ENCODE results near the gene CCDC85C.
A peak's percentile ranks its signal among the peaks of the same experiment; 100 is the strongest.

Gene CCDC85C

DNA sequence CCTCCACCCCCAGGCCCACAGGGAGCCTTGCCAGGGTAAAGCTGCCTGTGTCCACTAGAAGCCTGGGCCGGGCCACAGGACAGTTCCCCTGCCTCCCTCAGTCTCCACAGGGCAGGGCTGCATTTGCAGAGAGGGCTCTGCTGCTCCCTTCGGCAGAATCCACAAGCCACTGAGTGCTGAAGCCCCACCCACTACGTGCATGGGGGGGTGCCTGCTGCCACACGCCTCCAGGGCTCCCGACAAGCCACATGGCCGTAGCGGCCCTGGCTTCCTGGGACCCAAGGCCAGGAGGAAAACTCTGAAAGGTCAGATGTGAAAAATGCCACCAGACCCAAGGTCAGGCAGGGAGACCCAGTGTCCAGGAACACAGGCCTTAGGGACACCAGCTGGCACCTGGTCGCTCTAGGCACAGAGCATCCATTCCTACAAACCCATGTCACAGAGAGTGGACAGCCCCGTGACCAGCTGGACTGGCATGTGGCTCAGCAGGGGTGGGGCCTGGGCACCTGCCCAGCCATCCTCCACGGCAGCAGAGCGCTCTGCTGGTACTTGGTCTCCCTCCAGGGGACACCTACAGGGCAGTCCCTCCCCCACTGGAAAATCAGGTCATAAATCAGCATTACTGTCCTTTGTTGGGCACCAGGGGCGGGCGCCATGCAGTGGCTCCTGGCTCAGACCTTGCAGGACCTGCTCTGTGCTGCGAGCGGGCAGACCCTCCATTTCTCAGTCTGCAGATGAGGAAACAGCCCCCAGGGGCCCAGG is 42.9 kb downstream of the CCDC85C start:
- DNase-seq = peak in 1 of 56 donors; percentile 28

DNA sequence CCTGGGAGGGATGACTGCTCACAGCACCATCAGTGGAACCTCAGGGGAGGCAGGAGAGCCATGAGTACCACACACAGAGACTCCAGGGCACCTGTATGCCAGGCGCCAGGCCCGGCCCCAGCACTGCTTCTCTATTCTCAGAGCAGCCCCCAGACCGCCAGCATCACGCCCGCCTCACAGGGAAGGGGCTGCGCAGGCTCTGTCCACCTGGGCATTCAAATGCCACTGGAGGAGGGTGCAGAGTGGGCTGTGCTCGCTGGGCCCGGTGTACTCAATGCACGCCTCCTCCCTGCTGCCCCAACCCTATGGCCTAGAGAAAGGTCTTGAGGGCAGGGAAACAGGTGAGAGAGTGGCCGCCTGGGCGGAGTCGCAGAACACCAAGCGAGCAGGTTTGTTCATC is 43.6 kb downstream of the CCDC85C start:
- no peak for DNase-seq

DNA sequence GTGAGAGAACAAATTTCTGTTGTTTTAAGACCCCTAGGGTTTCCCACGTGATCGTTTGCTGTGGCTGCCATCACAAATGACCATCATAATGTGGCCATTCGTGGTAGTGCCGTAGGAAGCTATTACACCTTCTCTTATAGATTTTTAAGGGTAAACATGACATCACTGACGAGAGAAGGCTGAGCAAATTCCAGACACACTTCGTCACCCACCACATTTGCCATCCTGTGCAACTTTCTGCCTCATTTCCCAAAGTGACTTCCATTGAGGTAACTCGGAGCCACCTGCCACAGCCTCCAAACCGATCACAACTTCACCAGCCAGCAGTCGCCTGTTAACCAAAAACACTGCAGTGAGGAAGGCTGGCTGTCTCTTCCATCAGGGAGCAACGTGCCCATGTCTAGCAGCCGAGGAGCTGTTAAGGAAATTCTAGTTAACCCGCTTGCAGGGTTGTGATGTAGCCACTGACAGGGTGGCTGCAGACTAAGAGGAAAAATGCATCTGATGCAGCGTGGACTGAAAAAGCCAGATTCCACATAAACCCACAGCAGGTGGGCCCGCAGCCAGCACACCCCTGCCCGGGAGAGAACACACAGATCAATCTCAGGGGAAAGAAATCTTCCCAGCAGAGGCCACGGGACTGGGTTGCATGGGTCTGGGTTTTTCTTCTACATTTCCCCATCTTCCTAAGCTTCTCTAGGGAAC is 44.6 kb downstream of the CCDC85C start:
- DNase-seq = no peak

DNA sequence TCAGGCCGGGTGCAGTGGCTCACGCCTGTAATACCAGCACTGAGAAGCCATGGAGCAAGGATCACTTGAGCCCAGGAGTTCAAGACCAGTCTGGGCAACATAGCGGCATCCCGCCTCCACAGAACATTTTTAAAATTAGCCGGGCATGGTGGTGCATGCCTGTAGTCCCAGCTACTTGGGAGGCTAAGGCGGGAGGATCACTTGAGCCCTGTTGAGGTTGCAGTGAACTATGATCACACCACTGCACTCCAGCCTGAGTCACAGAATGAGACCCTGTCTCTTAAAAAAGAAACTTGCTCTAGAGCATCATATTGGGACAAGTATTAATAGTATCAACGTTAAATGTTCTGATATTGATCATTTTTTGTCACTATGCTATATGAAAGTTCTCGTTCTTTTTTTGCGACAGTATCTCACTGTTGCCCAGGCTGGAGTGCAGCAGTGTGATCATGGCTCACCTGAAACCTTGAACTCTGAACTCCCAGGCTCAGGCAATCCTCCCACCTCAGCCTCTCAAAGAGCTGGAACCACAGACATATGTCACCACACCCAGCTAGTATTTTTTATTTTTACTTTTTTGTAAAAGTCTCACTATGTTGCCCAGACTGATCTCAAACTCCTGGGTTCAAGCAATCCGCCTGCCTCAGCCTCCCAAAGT is 47.7 kb downstream of the CCDC85C start:
- no peak for DNase-seq

DNA sequence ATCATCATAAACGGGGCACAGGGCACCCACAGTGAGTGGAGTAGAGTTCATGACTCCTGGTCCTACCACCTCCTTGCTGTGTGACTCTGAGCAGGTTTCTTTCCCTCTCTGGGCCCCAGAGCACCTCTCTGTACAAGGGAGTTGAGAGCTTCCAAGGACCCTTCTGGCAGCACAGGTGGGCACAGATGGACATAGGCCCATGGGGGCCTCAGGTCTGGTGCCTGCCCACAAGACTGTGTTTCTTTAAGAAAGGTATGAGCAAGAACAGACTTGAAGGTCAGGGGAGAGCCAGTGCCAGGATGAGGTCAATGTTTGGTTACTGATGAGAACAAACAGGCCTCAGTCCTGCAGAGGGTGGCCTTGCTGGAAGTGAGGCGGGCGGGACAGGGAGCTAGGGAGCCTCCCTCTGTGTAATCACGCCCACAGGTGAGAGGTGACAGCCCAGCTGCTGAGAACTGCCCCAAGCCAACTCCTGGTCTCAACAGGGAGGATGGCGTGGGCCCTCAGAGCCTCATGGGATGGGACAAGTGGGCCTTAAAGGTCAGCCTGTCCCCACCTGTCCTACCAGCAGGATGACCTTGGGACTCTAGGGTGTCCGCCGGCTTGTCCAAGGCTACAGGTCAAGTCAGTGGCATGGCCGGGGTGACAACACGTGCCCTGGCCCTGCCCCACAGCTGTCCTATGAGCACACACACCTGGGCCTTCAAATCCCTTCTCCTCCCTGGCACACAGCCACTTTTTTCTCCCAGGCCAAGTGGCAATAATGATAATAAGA is 49.1 kb downstream of the CCDC85C start:
- DNase-seq = no peak

DNA sequence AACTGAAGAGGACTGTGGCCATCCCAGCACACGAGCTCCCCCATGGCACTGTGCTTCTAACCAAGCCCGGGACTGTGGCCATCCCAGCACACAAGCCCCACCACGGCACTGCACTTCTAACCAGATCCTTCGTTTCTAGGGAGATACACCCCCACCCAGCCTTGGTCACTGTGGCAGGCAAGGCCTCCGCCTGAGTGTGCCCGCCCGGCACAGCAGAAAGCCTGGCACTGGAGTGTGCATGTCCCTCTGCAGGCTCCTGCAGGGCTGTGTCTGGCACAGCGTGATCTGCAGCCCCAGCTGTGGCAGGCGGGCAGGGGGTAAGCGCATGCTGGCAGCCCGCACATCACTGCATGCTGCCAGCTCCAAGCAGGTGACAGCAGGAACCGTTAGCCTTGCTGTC is 49.8 kb downstream of the CCDC85C start:
- peak in 24 of 56 donors; percentile 19 to 72 (median 35) for DNase-seq

DNA sequence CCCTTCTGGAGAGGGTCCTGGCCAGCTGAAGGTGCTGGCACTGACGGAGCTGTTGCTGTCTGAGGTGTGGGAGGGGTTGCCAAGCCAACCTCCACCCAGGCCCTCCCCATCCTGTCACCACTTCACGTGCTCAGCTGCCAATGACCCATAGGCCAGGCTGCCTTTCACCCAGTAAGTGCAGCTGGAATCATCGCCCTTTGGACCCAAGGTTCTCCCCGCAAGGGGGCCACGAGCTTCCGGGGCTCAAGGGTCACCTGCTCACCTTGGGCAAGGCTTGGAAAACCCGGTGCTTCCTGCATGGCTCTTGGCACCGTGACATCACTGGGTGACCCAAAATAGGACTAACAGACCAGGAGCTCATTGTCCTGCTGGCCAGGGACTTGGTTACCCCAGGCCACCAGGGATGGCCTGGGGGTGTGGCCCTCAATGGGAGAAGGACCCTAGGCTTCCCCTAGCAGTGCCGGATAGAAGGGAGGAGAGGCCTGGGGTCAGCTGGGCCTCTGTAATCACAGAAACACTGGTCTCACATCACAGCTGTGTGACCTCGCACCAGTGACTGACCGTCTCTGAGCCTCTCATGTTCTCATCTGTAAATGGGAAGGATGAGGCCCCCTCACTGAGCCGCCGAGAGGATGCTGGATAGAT is 51.3 kb downstream of the CCDC85C start:
- no peak for DNase-seq

DNA sequence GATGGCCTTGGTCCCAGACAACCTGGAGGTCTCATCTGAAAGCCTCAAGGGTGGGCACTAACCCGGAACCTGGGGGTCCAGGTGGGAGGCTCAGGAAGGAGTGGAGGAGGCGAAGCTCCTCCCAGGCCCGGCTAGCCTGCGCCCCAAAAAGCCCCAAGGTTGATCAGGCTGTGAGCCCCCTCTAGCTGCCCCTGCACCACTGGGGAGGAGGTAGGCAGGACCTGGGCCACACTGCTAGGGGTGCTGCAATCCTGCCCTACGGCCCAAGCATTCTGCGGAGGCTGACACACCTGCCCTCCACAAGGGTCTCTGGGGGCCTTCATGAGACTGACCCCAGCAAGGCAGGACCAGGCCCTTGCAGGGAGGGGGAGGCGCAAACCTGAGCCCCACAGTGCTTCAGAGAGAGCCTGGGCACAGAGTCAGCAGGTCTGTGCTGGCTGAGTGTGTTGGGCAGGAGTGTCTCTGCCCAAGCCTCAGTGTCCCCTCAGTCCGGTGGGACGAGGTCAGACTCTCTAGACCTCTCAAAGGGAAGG is 51.9 kb downstream of the CCDC85C start:
- no peak for DNase-seq

DNA sequence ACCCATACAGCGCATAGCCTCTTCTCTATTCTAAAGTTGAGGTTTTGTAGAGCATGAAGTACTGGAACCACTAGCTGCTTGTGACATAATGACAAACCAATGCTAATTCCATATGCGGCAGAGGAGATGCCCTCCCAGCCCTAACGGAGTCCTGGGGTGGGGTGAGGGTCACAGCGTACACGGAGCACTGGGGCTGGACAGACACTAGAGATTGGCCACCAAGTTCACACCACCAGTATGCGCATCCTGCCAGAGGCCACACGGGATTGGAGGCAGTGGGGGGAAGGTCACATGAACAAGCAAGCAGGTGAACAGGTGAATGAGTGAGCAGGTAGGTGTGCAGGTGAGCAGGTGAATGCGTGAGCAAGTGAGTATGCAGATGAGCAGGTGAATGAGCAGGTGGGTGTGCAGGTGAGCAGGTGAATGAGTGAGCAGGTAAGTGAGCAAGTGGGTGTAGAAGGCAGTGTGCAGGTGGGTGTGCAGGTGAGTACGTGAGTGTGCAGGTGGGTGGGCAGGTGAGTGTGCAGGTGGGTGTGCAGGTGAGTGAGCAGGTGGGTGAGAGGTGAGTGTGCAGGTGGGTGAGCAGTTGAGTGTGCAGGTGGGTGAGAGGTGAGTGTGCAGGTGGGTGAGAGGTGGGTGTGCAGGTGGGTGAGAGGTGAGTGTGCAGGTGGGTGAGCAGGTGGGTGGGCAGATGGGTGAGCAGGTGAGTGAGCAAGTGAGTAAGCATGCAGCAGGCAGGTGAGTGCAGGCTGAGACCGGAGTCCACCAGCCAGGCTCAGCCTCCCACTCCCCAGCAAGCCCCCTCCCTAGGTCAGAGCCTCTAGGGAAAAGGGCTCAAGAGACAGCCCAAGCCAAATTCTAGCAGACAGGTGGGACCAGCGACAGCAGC is 52.7 kb downstream of the CCDC85C start:
- no peak for DNase-seq

DNA sequence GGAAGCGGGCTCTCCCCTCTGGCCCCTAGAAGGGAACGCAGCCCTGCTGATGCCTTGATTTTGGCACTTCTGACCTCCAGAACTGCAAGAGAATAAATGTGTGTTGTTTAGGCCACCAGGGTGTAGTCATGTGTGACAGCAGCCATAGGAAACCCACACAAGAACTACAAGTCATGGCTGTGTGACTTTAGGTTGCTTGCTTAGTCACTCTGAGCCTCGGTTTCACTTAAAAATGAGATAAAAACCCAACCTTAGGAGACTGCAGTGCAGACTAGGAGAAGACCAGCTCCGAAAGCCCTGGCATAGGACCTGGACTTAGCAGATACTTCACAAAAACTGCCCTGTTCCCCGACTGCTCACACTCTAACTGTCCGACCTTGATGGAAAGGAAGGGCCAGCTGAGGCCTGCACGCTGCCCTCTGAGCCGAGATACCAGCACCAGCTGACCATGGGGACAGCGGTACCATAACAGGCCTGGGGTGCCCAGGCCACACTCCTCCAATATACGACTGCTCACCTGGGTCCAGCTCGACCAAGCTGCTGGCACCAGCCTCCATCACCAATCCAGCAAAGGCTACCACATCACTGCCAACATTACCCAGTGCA is 53.5 kb downstream of the CCDC85C start:
- DNase-seq = no peak

DNA sequence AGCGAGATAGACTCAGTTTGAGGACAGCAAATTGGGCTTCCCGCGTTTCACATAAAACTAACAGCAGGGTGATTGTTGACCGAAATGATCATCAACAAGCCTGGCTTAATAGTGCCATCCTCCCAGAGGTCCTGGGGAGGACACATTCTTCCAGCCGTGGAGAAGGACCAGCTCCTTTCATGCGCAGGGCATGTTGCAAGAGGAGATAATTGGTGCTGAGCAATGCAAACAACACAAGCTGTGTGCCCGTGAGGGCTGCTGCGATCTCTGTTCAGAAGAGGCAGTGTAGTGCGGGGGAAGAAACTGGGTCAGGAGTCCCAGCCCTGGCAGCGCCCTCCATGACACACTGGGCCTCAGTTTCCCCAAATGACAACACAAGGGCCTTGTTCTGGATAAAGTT is 54.3 kb downstream of the CCDC85C start:
- DNase-seq = no peak

DNA sequence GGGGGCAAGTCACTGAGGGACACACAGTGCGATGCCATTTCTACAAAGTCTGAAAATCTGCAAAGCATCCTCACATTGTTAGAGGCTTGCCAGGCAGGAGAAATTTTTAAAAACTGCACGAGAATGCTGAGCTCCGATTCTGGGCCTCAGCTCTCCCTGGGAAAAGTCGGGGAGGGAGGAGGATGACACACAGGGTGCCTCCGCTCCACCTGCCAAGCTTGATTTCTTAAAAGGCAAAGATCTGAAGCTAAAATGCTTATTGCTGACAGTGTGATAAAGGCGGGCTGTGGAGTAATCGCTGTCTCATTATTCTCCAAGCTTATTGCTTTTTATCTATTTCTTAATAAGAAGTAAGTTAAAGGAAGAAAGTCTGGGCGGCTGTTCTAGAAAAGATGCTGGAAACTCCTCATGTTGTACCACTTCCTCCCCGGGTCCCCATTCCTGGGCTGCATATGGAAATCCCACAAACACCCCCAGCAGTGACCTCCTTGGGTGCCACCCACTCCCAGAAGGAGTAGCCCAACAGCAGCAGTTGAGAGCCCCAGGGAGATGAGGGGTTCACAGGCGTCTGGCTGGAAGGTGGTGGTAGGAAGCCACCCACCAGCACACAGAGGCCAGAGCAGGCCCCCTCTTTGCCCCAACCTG is 55.0 kb downstream of the CCDC85C start:
- peak in 26 of 56 donors; percentile 13 to 76 (median 38) for DNase-seq

DNA sequence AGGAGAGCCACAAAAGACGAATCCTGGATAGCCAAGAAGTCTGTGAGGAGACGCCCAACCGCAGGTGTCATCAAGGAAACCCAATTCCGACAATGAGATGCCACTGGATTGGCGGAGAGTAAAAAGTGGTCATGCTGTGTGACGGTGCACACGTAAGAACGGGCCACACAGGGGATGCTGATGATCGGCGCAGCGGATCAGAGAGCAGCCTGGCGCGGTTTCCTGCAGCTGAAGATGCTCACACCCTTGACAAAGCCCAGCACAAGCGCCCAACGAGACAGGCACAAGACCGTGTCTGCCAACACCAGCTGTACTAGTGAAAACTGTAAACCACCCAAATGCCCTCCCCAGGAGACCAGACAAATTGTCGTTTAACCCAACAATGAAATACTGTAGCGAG is 55.8 kb downstream of the CCDC85C start:
- no peak for DNase-seq

DNA sequence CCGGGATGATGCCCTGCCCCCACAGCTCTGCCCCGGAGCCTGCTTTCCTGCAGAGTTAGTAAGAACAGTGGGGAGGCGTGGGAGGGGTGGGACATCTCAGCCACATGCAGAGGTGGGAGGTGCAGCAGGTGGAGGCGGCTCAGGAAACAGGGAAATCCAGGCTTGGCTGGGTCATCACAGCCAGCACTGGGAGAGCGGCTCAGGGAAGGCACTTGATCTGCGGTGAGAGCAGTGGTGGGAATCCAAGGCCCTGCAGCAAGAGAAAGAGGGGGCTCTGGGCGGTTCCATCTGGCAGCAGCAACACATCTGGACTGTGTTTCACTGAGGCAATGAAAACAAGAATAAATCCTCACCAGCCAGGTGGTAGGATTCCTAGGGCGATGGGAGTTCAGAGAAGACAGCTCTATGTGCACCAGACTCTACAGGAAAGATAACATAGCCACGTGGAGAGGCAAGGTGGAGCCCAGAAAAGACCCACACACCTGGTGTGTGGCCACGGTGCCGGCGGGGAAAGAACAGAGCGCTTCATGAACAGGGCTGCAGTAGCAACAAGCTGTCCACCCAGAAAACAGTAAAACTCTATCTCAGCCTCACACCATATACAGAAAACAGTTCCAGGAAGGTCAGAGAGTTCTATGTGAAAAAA is 57.6 kb downstream of the CCDC85C start:
- DNase-seq = no peak

DNA sequence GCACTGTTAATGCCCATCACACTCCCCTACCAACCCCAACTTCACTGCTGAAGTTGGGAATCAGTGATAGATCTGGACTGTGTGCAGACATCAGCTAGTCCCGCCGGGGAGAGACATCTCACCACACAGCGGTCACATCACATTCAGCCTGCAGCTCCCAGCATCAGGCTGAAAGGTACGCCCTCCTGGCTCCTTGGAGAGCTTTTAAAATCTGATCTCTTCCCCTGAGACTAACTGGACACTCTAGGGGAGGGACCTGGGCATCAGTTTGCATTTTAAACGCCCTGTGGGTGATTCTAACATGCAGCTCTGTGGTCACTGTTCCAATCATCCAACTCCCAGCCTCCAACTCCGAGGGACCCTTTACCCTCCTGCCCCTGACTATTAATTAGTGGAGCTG is 58.4 kb downstream of the CCDC85C start:
- no peak for DNase-seq

DNA sequence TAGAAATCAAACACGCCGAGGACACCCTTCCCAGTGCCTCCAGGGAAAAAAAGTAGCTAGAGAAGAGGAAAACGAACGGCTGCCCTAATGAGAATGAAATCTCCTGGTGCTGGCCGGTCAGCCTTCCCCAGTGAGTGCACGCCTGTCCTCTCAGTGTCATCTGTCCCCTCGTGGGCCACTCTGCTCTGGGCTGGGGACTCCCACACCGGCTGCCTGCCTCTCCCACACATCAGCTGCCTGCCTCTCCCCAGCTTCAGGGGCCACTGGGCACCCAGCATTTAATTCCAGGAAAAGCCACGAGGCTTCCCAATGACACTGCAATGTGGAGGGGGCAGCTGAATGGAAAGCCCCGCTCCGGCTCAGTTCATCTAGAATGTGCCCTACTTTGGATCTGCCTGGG is 59.0 kb downstream of the CCDC85C start:
- DNase-seq = no peak

DNA sequence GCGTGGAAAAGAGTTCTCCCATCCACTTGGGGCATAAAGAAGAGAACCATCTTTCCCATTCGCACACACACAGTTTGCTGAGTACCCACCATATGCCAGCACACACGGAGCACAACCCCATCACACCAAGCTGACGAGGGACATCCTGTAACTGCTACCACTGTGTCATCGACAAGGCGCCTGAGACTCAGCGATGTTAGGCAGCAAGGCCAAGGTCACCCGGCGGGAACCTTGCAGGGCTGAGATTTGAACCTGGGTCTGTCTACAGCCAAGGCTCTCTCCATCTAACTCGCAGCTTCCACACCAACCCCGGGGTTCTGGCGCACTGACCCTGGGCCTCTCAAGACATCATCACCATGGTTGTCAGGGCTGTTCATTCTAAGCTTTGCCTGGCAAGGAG is 60.0 kb downstream of the CCDC85C start:
- DNase-seq = no peak

DNA sequence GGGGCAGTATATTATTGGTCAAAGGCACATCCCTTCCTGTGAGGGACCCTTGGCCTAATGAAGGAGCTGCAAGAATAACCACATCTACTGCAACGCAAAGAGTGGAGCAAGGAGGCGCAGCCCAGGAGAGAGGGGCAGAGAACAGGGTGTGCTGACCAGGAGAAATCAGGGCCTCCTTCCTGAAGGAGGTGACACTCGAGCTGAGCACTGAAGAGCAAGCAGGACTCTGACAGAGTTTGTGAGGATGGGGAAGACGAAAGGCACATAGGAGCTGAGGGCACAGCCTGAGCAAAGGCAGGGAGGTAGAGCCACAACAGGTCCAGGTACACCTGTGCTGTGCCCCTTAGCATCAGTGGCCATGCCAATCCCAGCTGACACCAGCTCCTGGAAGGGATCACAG is 60.6 kb downstream of the CCDC85C start:
- DNase-seq = no peak
